H1 (cell line): ENCODE data around the gene PDK4. TPM values are rescaled to one million over a fixed set of nuclear protein-coding genes. Genes with fewer than 3 reads are reported as not detected.
A peak's percentile ranks its signal among the peaks of the same experiment; 100 is the strongest.

ENCODE experiments used
- CTCF ChIA-PET: fragments of 300-600 bp; sonication (Branson Sonifier 250); formaldehyde crosslinking; loops from one replicate; lab custom pipeline; 2021; ENCODE audit not compliant: partially characterized antibody; lab: Charles Lee
- POLR2A ChIA-PET: fragments of 300-600 bp; sonication (Branson Sonifier 250); formaldehyde crosslinking; loops from one replicate; lab custom pipeline; 2021; ENCODE audit warnings: inconsistent platforms; ENCODE audit not compliant: partially characterized antibody; lab: Charles Lee
- DNase-seq, 2 experiments: peaks; one replicate each; pipeline versions ENCODE4 v3.0.0 to v3.0.0-alpha.2; 2010 to 2022; ENCODE audit warnings: low spot score in 2 of 2, low read depth in 1 of 2, mixed read lengths in 1 of 2
- FAIRE-seq: peaks from 2 replicates; lab custom pipeline; 2011; peaks lifted over from hg19 to GRCh38; lab: Jason Lieb, UNC
- H2AFZ ChIP-seq: 2 replicates; pipeline ENCODE4 v1.8.1; 2012; ENCODE audit warnings: low read length, inconsistent platforms
- H2AK5ac ChIP-seq: 2 replicates; pipeline ENCODE4 v1.6.1; 2013; ENCODE audit warnings: low read depth, low read length
- H2BK120ac ChIP-seq: replicated peaks from 2 replicates; pipeline ENCODE3; 2013; ENCODE audit warnings: low read depth, low read length, inconsistent platforms
- H2BK12ac ChIP-seq: 2 replicates; pipeline ENCODE4 v1.6.1; 2013; ENCODE audit warnings: low read depth, low read length
- H2BK15ac ChIP-seq: 2 replicates; pipeline ENCODE4 v1.6.1; 2013; ENCODE audit warnings: low read length
- H2BK20ac ChIP-seq: 2 replicates; pipeline ENCODE4 v1.6.1; 2013; ENCODE audit warnings: low read length
- H2BK5ac ChIP-seq: 2 replicates; pipeline ENCODE4 v1.6.1; 2013; ENCODE audit warnings: low read depth, low read length
- H3K14ac ChIP-seq: 2 replicates; pipeline ENCODE4 v1.6.1; 2013; ENCODE audit warnings: inconsistent platforms; ENCODE audit not compliant: insufficient read length
- H3K18ac ChIP-seq: 2 replicates; pipeline ENCODE4 v1.6.1; 2013; ENCODE audit warnings: low read length; ENCODE audit errors: extremely low read depth
- H3K23ac ChIP-seq: 2 replicates; pipeline ENCODE4 v1.6.1; 2013; ENCODE audit warnings: inconsistent platforms; ENCODE audit not compliant: insufficient read length
- H3K23me2 ChIP-seq: 2 replicates; pipeline ENCODE4 v1.6.1; 2013; ENCODE audit warnings: low read depth, low read length
- H3K27ac ChIP-seq: 2 replicates; pipeline ENCODE4 v1.6.1; 2011; ENCODE audit warnings: low read depth, low read length, inconsistent platforms
- H3K27me3 ChIP-seq, 4 experiments: replicated peaks in 1 of 4; 1 replicate in 1 of 4; 2 replicates in 3 of 4; pipeline versions ENCODE4 v1.6.1 to v1.8.1; 2011 to 2013; ENCODE audit warnings: low read length in 3 of 4, mild to moderate bottlenecking in 3 of 4, inconsistent platforms in 2 of 4, mixed read lengths in 2 of 4, moderate library complexity in 1 of 4; ENCODE audit not compliant: control insufficient read depth in 3 of 4, insufficient read depth in 3 of 4; ENCODE audit errors: extremely low read depth in 1 of 4
- H3K36me3 ChIP-seq, 4 experiments: 2 replicates each; pipeline versions ENCODE4 v1.6.1 to v1.8.1; 2011 to 2013; ENCODE audit warnings: mild to moderate bottlenecking in 4 of 4, low read length in 3 of 4, moderate library complexity in 2 of 4, control low read depth in 1 of 4, inconsistent platforms in 1 of 4; ENCODE audit not compliant: insufficient read depth in 4 of 4, control insufficient read depth in 2 of 4
- H3K4ac ChIP-seq: replicated peaks from 2 replicates; pipeline ENCODE3; 2013; ENCODE audit warnings: low read length, low read depth, mixed read lengths, inconsistent platforms; ENCODE audit not compliant: insufficient read length
- H3K4me1 ChIP-seq, 4 experiments: replicated peaks in 1 of 4; 1 replicate in 1 of 4; 2 replicates in 3 of 4; pipeline versions ENCODE4 v1.6.1 to v1.8.1; 2011 to 2013; ENCODE audit warnings: low read length in 3 of 4, inconsistent platforms in 2 of 4, mixed read lengths in 1 of 4; ENCODE audit not compliant: insufficient read depth in 4 of 4, control insufficient read depth in 3 of 4
- H3K4me2 ChIP-seq, 2 experiments: 2 replicates each; pipeline versions ENCODE4 v1.6.1 to v1.8.1; 2011 to 2013; ENCODE audit warnings: low read depth in 2 of 2, low read length in 2 of 2, control low read depth in 1 of 2, inconsistent platforms in 1 of 2, mild to moderate bottlenecking in 1 of 2; ENCODE audit not compliant: insufficient read depth in 1 of 2
- H3K4me3 ChIP-seq, 4 experiments: fragments of 200-600, 300-600 bp in 1 of 4; sonication (generic), shearing (Covaris generic), sonication (Bioruptor Twin) in 1 of 4; 2 replicates each; pipeline versions ENCODE4 v1.5.1 to v1.8.1; 2011 to 2016; ENCODE audit warnings: low read length in 4 of 4, low read depth in 3 of 4, control low read depth in 2 of 4, inconsistent platforms in 2 of 4, mild to moderate bottlenecking in 2 of 4, mixed read lengths in 1 of 4, moderate library complexity in 1 of 4; ENCODE audit not compliant: insufficient read depth in 2 of 4; ENCODE audit errors: extremely low read depth in 1 of 4
- H3K56ac ChIP-seq: replicated peaks from 2 replicates; pipeline ENCODE3; 2013; ENCODE audit warnings: low read depth, mild to moderate bottlenecking, mixed read lengths, low read length, inconsistent platforms; ENCODE audit not compliant: insufficient read length
- H3K79me1 ChIP-seq: 2 replicates; pipeline ENCODE4 v1.6.1; 2013; ENCODE audit warnings: low read depth, low read length, control low read depth
- H3K79me2 ChIP-seq, 2 experiments: 2 replicates each; pipeline versions ENCODE4 v1.6.1 to v1.8.1; 2012 to 2013; ENCODE audit warnings: low read length in 2 of 2, mild to moderate bottlenecking in 2 of 2, inconsistent platforms in 1 of 2; ENCODE audit not compliant: insufficient read depth in 2 of 2, control insufficient read depth in 1 of 2
- H3K9ac ChIP-seq, 4 experiments: replicated peaks in 1 of 4; 1 replicate in 1 of 4; 2 replicates in 3 of 4; pipeline versions ENCODE4 v1.6.1 to v1.8.1; 2011 to 2013; ENCODE audit warnings: low read depth in 3 of 4, low read length in 3 of 4, control low read depth in 2 of 4, mild to moderate bottlenecking in 2 of 4, moderate library complexity in 2 of 4, inconsistent platforms in 1 of 4; ENCODE audit errors: extremely low read depth in 1 of 4
- H3K9me3 ChIP-seq, 2 experiments: 2 replicates each; pipeline versions ENCODE4 v1.6.1 to v1.8.1; 2012 to 2013; ENCODE audit warnings: mild to moderate bottlenecking in 2 of 2, moderate library complexity in 2 of 2, control low read depth in 1 of 2, inconsistent platforms in 1 of 2, low read depth in 1 of 2, low read length in 1 of 2, mixed read lengths in 1 of 2; ENCODE audit not compliant: insufficient read depth in 2 of 2
- H4K20me1 ChIP-seq, 2 experiments: replicated peaks in 1 of 2; 2 replicates each; pipeline versions ENCODE3 to v1.8.1; 2011 to 2013; ENCODE audit warnings: inconsistent platforms in 2 of 2, low read length in 2 of 2, mild to moderate bottlenecking in 1 of 2; ENCODE audit not compliant: insufficient read depth in 2 of 2, control insufficient read depth in 1 of 2
- H4K5ac ChIP-seq: 2 replicates; pipeline ENCODE4 v1.6.1; 2013; ENCODE audit warnings: low read length, low read depth, mixed read lengths, inconsistent platforms; ENCODE audit not compliant: insufficient read length
- H4K8ac ChIP-seq: 2 replicates; pipeline ENCODE4 v1.8.0; 2013; ENCODE audit warnings: mild to moderate bottlenecking, moderate library complexity, low read length, inconsistent platforms; ENCODE audit not compliant: insufficient read depth; ENCODE audit errors: extremely low read depth
- H4K91ac ChIP-seq: replicated peaks from 2 replicates; pipeline ENCODE3; 2013; ENCODE audit warnings: low read length, mixed read lengths, inconsistent platforms; ENCODE audit not compliant: insufficient read length
- ASH2L ChIP-seq: fragments of 200-600, 300-600 bp; sonication (generic); IDR thresholded peaks from one replicate; pipeline ENCODE4 v1.7.1; 2017; ENCODE audit warnings: low read length
- CTCF ChIP-seq, 3 experiments: IDR thresholded peaks; 1 replicate in 2 of 3; 2 replicates in 1 of 3; pipeline versions ENCODE4 v1.5.1 to v1.6.1; 2011; ENCODE audit warnings: low read length in 3 of 3, mild to moderate bottlenecking in 3 of 3, inconsistent platforms in 2 of 3, low read depth in 1 of 3, moderate library complexity in 1 of 3; ENCODE audit not compliant: insufficient read depth in 1 of 3; ENCODE audit errors: control extremely low read depth in 1 of 3
- MAX ChIP-seq: IDR thresholded peaks from 2 replicates; pipeline ENCODE4 v1.6.1; 2012; ENCODE audit warnings: inconsistent platforms
- TBP ChIP-seq: IDR thresholded peaks from 2 replicates; pipeline ENCODE4 v1.6.1; 2011; ENCODE audit warnings: low read depth, low read length, improper control_type of control experiment
- TEAD4 ChIP-seq: IDR thresholded peaks from 2 replicates; pipeline ENCODE4 v1.6.1; 2012; ENCODE audit warnings: low read depth, low read length, inconsistent platforms, mixed read lengths
- WGBS, 2 experiments: shearing (Covaris generic) in 1 of 2; methylation state at CpG; one replicate each; pipeline versions ENCODE4 v1.1.6 to v1.1.7; 2013 to 2015; ENCODE audit warnings: low lambda C conversion rate in 2 of 2, mixed read lengths in 2 of 2, inconsistent platforms in 1 of 2, low coverage in 1 of 2, missing lambda C conversion rate in 1 of 2; ENCODE audit not compliant: insufficient replicate concordance in 2 of 2, insufficient coverage in 1 of 2, insufficient read length in 1 of 2; ENCODE audit errors: extremely low coverage in 1 of 2, missing lambda C conversion rate in 1 of 2; 5-methylcytosine and 5-hydroxymethylcytosine counted together
- long read RNA-seq, 2 experiments: library from RNA in 1 of 2; library from capped mRNA in 1 of 2; stranded (forward); transcript quantifications; one replicate each; pipeline ENCODE4 v2.0.0, GENCODE V29; 2021; ENCODE audit warnings: inconsistent platforms in 1 of 2
- polyA minus RNA-seq, 3 experiments: library from RNA; depleted of rRNA, polyadenylated mRNA; stranded (reverse); fragments of >200 nt; gene quantifications; 1 replicate in 2 of 3; 2 replicates in 1 of 3; pipeline ENCODE4 v1.2.3, GENCODE V29; 2011
- polyA plus RNA-seq, 7 experiments: library from polyadenylated mRNA; depleted of rRNA in 3 of 7; stranded (reverse) in 5 of 7; unstranded in 2 of 7; fragments of >200 nt in 5 of 7; fragments of 200-250 nt in 2 of 7; gene quantifications; 1 replicate in 5 of 7; 2 replicates in 1 of 7; 4 replicates in 1 of 7; pipeline versions ENCODE4 v1.2.1 to v1.2.3, GENCODE V29; 2011 to 2013; ENCODE audit warnings: missing spikeins in 2 of 7, mixed read lengths in 2 of 7
- total RNA-seq: library from RNA; stranded (reverse); fragmentation: NEBNext Ultra II Directional; extraction: Animal tissue kit (Norgen Biotek cat#: 25700); gene quantifications from 2 replicates; pipeline ENCODE4 v1.2.1, GENCODE V29; 2021

Gene PDK4
- total RNA-seq = 0.23 and 0.26 TPM in 2 replicates
- not detected in 2 replicates for polyA plus RNA-seq (2011; rRNA removed)
- polyA plus RNA-seq (2011; cell fraction: cytosol; rRNA removed) = 0.16 TPM
- 0.23 TPM for polyA plus RNA-seq (2011; cell fraction: nucleus; rRNA removed)
- 0.10 to 0.21 TPM (median 0.12 TPM) in 3 of 4 replicates, not detected in the other for polyA plus RNA-seq (2012, experiment 1 of 2)
- not detected for polyA plus RNA-seq (2012, experiment 2 of 2)
- 0.08 TPM for polyA plus RNA-seq (2013, experiment 1 of 2)
- 0.04 TPM for polyA plus RNA-seq (2013, experiment 2 of 2)
- 0.06 TPM in 1 of 2 replicates, not detected in the other for polyA minus RNA-seq (2011; rRNA and poly(A)+ RNA removed)
- polyA minus RNA-seq (2011; cell fraction: cytosol; rRNA and poly(A)+ RNA removed) = 1.8 TPM
- 0.20 TPM for polyA minus RNA-seq (2011; cell fraction: nucleus; rRNA and poly(A)+ RNA removed)
- long read RNA-seq, experiment 1 = 0 reads
- long read RNA-seq, experiment 2 = 0 reads

GRCh38 chr7:95596198-95597063, at the start of gene PDK4:
Gene PDK4 (minus strand): TSS chr7:95596516. CDS start chr7:95596293, 223 bp downstream.
- H3K27me3 ChIP-seq = peaks cover 0 to 25% (median 18%) of the 10 kb centered on the region in 4 experiments; a peak in 6 of 7 replicates
- no peaks in the 10 kb centered on the region for H3K36me3 ChIP-seq
- no peak within 1 kb of the TSS for H3K4ac ChIP-seq
- H4K5ac ChIP-seq = no peak within 1 kb of the TSS
- peak in 1 of 2 experiments; percentile 85 for DNase-seq
- ChIA-PET POLR2A (no interaction called here), CTCF (interaction anchor here (2.4 kb wide), 1 partner anchor 92 kb away, joined by 10 read pairs; no protein-coding TSS in a partner anchor)
- no peaks in the 10 kb centered on the region for H4K20me1 ChIP-seq
- no peak within 1 kb of the TSS for H4K91ac ChIP-seq
- H3K4me2 ChIP-seq = peak within 1 kb of the TSS; percentile 81 to 88
- no peak within 1 kb of the TSS for H2BK120ac ChIP-seq
- H3K23me2 ChIP-seq = peaks cover 11% of the 10 kb centered on the region
- no peaks in the 10 kb centered on the region; a peak in 1 of 7 replicates for H3K4me1 ChIP-seq
- H3K79me2 ChIP-seq = no peaks in the 10 kb centered on the region
- no peak within 1 kb of the TSS for H2BK5ac ChIP-seq
- H2BK15ac ChIP-seq = no peak within 1 kb of the TSS
- H3K79me1 ChIP-seq = no peaks in the 10 kb centered on the region
- peak within 1 kb of the TSS; percentile 68; the same call in 1 of the 2 replicates for H4K8ac ChIP-seq
- no peak within 1 kb of the TSS for H2BK20ac ChIP-seq
- H3K18ac ChIP-seq = no peak within 1 kb of the TSS
- H3K56ac ChIP-seq = no peak within 1 kb of the TSS
- FAIRE-seq = no peak
- peak within 1 kb of the TSS; percentile 60 to 81 (median 68) for H3K4me3 ChIP-seq
- no peak within 1 kb of the TSS for H2AK5ac ChIP-seq
- H3K9me3 ChIP-seq = no peaks in the 10 kb centered on the region
- no peak within 1 kb of the TSS for H3K27ac ChIP-seq
- H2BK12ac ChIP-seq = no peak within 1 kb of the TSS
- no peak within 1 kb of the TSS for H3K14ac ChIP-seq
- H2AFZ ChIP-seq = peak within 1 kb of the TSS; percentile 84; the same call in 1 of the 2 replicates
- no peak within 1 kb of the TSS for H3K23ac ChIP-seq
- 3% methylated on average over 60 of the region's 63 CpGs; no CpG with 5 or more reads in 1 of the 2 experiments for WGBS, 2 experiments
- H3K9ac ChIP-seq = no peak within 1 kb of the TSS
- TF ChIP-seq TEAD4 (0 out of 2 replicates have a peak, but pooled peaks have one; percentile 10), MAX (peak; percentile 75), ASH2L (peak; percentile 65), CTCF (IDR thresholded peaks at IDR 0.05; ENCODE audit: control extremely low read depth in 1 of 3, insufficient read depth in 1 of 3, low read depth in 1 of 3, low read length in 3 of 3) (no peak), TBP (peak; percentile 86; the same call in 1 of the 2 replicates)
